Astrocyte (in vitro differentiated cells and primary cell): ENCODE results near the gene DCAF6.

Experiments
- EZH2 ChIP-seq: IDR thresholded peaks from 2 replicates; pipeline ENCODE4 v1.6.1; 2012; ENCODE audit warnings: mild to moderate bottlenecking, low read length, inconsistent platforms; ENCODE audit not compliant: insufficient read depth
- TF ChIP-seq, protein P1 (sequence below): IDR thresholded peaks from 2 replicates; pipeline ENCODE4 v1.5.1; 2011; ENCODE audit warnings: low read depth, mild to moderate bottlenecking, inconsistent platforms, low read length, moderate library complexity; ENCODE audit not compliant: insufficient read depth

DNA sequence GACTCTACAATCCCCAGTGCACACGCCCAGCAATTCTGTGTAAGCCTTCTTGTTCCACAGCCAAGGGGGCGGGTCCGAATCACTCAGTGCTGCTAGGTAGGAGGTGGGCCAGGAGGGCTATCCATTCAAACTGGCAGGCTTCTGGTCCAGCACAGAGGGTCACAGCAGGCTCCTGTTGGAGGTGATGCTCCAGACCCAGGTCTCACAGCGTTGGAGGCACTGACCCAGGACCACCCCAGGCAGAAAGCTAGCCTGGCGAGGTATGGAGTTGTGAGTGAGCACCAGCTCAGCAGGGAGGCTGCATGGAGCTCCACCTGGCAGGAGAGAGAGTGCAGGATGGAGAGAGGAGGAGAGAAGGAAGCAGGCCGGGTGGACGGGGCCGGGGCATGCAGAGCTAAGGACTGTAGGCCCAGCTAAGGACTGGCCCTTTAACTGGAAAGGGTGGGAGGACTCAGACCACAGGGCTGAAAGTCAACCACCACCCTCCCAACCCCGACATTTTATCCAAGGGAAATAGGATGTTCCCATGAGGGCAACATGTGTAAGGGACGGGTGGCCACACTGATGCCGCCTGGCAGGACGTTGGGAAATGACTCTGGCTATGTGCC, 161.5 kb downstream of the DCAF6 start:
- TF ChIP-seq EZH2 = no peak
- TF ChIP-seq, protein P1, sequence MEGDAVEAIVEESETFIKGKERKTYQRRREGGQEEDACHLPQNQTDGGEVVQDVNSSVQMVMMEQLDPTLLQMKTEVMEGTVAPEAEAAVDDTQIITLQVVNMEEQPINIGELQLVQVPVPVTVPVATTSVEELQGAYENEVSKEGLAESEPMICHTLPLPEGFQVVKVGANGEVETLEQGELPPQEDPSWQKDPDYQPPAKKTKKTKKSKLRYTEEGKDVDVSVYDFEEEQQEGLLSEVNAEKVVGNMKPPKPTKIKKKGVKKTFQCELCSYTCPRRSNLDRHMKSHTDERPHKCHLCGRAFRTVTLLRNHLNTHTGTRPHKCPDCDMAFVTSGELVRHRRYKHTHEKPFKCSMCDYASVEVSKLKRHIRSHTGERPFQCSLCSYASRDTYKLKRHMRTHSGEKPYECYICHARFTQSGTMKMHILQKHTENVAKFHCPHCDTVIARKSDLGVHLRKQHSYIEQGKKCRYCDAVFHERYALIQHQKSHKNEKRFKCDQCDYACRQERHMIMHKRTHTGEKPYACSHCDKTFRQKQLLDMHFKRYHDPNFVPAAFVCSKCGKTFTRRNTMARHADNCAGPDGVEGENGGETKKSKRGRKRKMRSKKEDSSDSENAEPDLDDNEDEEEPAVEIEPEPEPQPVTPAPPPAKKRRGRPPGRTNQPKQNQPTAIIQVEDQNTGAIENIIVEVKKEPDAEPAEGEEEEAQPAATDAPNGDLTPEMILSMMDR = no peak
